MM.1S (cell line): ENCODE data around the gene DPH1.

ENCODE experiments used
- DNase-seq: peaks from one replicate; pipeline ENCODE4 v3.0.0-alpha.2; 2015
- H2AFZ ChIP-seq: fragments of 300-600 bp; sonication (generic); 2 replicates; pipeline ENCODE4 v1.6.0; 2016; ENCODE audit warnings: antibody characterized with exemption, low read length
- H3F3A ChIP-seq: fragments of 300-600 bp; sonication (generic); 2 replicates; pipeline ENCODE4 v1.6.1; 2016; ENCODE audit warnings: mild to moderate bottlenecking, antibody characterized with exemption, low read length, moderate library complexity, mixed read lengths; ENCODE audit not compliant: insufficient read depth
- H3K27ac ChIP-seq: fragments of 300-600 bp; sonication (generic); 2 replicates; pipeline ENCODE4 v1.5.1; 2016; ENCODE audit warnings: mild to moderate bottlenecking, low read length
- H3K27me3 ChIP-seq: fragments of 300-600 bp; sonication (generic); replicated peaks from 2 replicates; pipeline ENCODE4 v1.6.0; 2016; ENCODE audit warnings: low read length; ENCODE audit not compliant: insufficient read depth
- H3K36me3 ChIP-seq: fragments of 300-600 bp; sonication (generic); replicated peaks from 2 replicates; pipeline ENCODE4 v1.6.1; 2016; ENCODE audit warnings: mild to moderate bottlenecking, low read length, mixed read lengths; ENCODE audit not compliant: insufficient read depth
- H3K4me1 ChIP-seq: fragments of 300-600 bp; sonication (generic); 2 replicates; pipeline ENCODE4 v1.6.1; 2016; ENCODE audit warnings: low read length, mixed read lengths
- H3K4me2 ChIP-seq: fragments of 300-600 bp; sonication (generic); 2 replicates; pipeline ENCODE4 v1.6.0; 2016; ENCODE audit warnings: low read depth, low read length
- H3K4me3 ChIP-seq: fragments of 300-600 bp; sonication (generic); 2 replicates; pipeline ENCODE4 v1.5.1; 2016; ENCODE audit warnings: low read length, mixed read lengths
- H3K79me2 ChIP-seq: fragments of 300-600 bp; sonication (generic); 2 replicates; pipeline ENCODE4 v1.6.1; 2016; ENCODE audit warnings: mixed run types, low read length, mixed read lengths
- H3K9ac ChIP-seq: fragments of 300-600 bp; sonication (generic); 2 replicates; pipeline ENCODE4 v1.6.1; 2016; ENCODE audit warnings: low read length, mixed read lengths
- H3K9me2 ChIP-seq: fragments of 300-600 bp; sonication (generic); replicated peaks from 2 replicates; pipeline ENCODE4 v1.6.1; 2016; ENCODE audit warnings: mild to moderate bottlenecking, low read length, mixed read lengths; ENCODE audit not compliant: insufficient read depth
- H3K9me3 ChIP-seq: fragments of 300-600 bp; sonication (generic); replicated peaks from 2 replicates; pipeline ENCODE4 v1.6.1; 2016; ENCODE audit warnings: mild to moderate bottlenecking, low read length, mixed read lengths; ENCODE audit not compliant: insufficient read depth
- H4K20me1 ChIP-seq: fragments of 300-600 bp; sonication (generic); 2 replicates; pipeline ENCODE4 v1.6.1; 2016; ENCODE audit warnings: mild to moderate bottlenecking, low read length, moderate library complexity, mixed read lengths; ENCODE audit not compliant: insufficient read depth
- CTCF ChIP-seq: fragments of 300-600 bp; sonication (generic); IDR thresholded peaks from 2 replicates; pipeline ENCODE4 v1.5.1; 2016; ENCODE audit warnings: antibody characterized with exemption, low read length, mixed read lengths
- EZH2 ChIP-seq: fragments of 300-600 bp; sonication (generic); optimal IDR thresholded peaks from 2 replicates; pipeline ENCODE3; 2017; ENCODE audit warnings: low read depth, mild to moderate bottlenecking, antibody characterized with exemption, low read length, mixed read lengths
- EZH2phosphoT487 ChIP-seq: fragments of 300-600 bp; sonication (generic); IDR thresholded peaks from 2 replicates; pipeline ENCODE4 v1.6.1; 2018; ENCODE audit warnings: antibody characterized with exemption, low read length

Gene DPH1

GRCh38 chr17:2087597-2088211, 57.8 kb downstream of the DPH1 start:
- Histone ChIP-seq H3K27me3 (no peaks in the 10 kb centered on the region), H3F3A (peaks cover 25% of the 10 kb centered on the region), H4K20me1 (no peaks in the 10 kb centered on the region), H3K27ac (no peak overlapping the region), H3K9ac (no peak overlapping the region), H3K4me1 (peaks cover 33% of the 10 kb centered on the region), H3K79me2 (no peaks in the 10 kb centered on the region; the same call in 1 of the 2 replicates), H3K4me3 (no peak overlapping the region), H3K4me2 (no peak overlapping the region), H3K9me3 (no peaks in the 10 kb centered on the region), H3K9me2 (no peaks in the 10 kb centered on the region), H3K36me3 (no peaks in the 10 kb centered on the region), H2AFZ (no peak overlapping the region)
- no peak for TF ChIP-seq CTCF
- no peak for TF ChIP-seq EZH2
- no peak for TF ChIP-seq EZH2phosphoT487
- peak; percentile 38 for DNase-seq

- H3K9me2 ChIP-seq: no peaks in the 10 kb centered on the region
- no peaks in the 10 kb centered on the region for H3K36me3 ChIP-seq
- H3K9me3 ChIP-seq: no peaks in the 10 kb centered on the region
- TF ChIP-seq EZH2phosphoT487 (no peak), CTCF (no peak), EZH2 (no peak)
- H3F3A ChIP-seq: peaks cover 25% of the 10 kb centered on the region
- peak overlapping the region; percentile 52 for H3K4me3 ChIP-seq
- H3K4me1 ChIP-seq: peaks cover 33% of the 10 kb centered on the region
- H3K4me2 ChIP-seq: peak overlapping the region; percentile 65
- peak overlapping the region; percentile 65 for H3K27ac ChIP-seq
- no peak for DNase-seq
- no peaks in the 10 kb centered on the region; the same call in 1 of the 2 replicates for H3K79me2 ChIP-seq
- 0 out of 2 replicates have a peak overlapping the region, but pooled peaks have one; percentile 4 for H2AFZ ChIP-seq
- no peaks in the 10 kb centered on the region for H3K27me3 ChIP-seq
- peak overlapping the region; percentile 29; the same call in 1 of the 2 replicates for H3K9ac ChIP-seq
- no peaks in the 10 kb centered on the region for H4K20me1 ChIP-seq
These were observed 59.1 kb downstream of the DPH1 start for GRCh38 chr17:2089021-2089422.

- Histone ChIP-seq H3K4me2 (peak overlapping the region; percentile 65), H3K27me3 (no peaks in the 10 kb centered on the region), H4K20me1 (no peaks in the 10 kb centered on the region), H3K4me1 (peaks cover 33% of the 10 kb centered on the region), H3K36me3 (no peaks in the 10 kb centered on the region), H3K4me3 (peak overlapping the region; percentile 52), H2AFZ (no peak overlapping the region), H3K9ac (peak overlapping the region; percentile 38; the same call in 1 of the 2 replicates), H3F3A (peaks cover 25% of the 10 kb centered on the region), H3K9me3 (no peaks in the 10 kb centered on the region), H3K27ac (peak overlapping the region; percentile 65; the same call in 1 of the 2 replicates), H3K79me2 (no peaks in the 10 kb centered on the region; the same call in 1 of the 2 replicates), H3K9me2 (no peaks in the 10 kb centered on the region)
- no peak for DNase-seq
- TF ChIP-seq EZH2phosphoT487 (no peak), EZH2 (no peak), CTCF (no peak)
These were observed 60.3 kb downstream of the DPH1 start for GRCh38 chr17:2090210-2090641.
